Endometrial microvascular endothelial cells (primary cell): Measurements from ENCODE around the gene PEF1. TPM values are rescaled to one million over a fixed set of nuclear protein-coding genes. Genes with fewer than 3 reads are reported as not detected.

Experiments used
- in situ Hi-C: cut with HindIII; loops from 2 replicates; pipeline ENCODE4 v1.10.0; 2017; ENCODE audit warnings: low sequenced_read_pairs, low pct_unique_long_range_greater_than_20kb; ENCODE audit errors: inconsistent ontology term
- total RNA-seq: library from RNA; depleted of rRNA; stranded (reverse); fragments of >200 nt; gene quantifications from one replicate; pipeline ENCODE4 v1.2.3, GENCODE V29; 2015; ENCODE audit errors: inconsistent ontology term

Gene PEF1
- total RNA-seq, 1 donor from 2014 or later: 126 TPM

DNA sequence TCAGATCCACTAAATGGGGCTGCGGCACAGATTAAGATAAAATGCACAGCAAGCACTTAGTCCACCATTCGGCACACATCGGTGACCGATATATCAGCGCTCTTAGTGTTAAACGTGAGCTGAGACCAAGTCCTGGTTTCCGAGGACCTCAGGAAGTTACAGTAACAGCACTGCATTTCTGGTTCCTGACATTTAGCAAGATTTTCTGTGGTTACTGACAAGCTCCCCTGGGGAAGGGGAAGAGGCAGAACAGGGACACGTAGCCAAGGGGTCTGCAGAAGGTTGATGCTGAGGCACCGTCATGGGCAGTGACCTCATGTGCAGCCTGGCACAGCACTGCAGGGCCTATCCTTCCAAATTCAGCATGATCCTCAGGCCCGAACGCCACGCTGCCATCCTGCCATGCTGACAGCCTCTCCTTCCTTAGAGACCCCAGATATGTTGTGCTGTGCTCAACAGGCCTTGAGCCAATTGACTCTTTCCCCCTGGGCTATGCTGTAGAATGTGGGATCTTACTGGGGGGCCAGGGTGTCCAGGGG lies 13.4 kb upstream of the PEF1 start:
- in situ Hi-C loops: no loop called here

DNA sequence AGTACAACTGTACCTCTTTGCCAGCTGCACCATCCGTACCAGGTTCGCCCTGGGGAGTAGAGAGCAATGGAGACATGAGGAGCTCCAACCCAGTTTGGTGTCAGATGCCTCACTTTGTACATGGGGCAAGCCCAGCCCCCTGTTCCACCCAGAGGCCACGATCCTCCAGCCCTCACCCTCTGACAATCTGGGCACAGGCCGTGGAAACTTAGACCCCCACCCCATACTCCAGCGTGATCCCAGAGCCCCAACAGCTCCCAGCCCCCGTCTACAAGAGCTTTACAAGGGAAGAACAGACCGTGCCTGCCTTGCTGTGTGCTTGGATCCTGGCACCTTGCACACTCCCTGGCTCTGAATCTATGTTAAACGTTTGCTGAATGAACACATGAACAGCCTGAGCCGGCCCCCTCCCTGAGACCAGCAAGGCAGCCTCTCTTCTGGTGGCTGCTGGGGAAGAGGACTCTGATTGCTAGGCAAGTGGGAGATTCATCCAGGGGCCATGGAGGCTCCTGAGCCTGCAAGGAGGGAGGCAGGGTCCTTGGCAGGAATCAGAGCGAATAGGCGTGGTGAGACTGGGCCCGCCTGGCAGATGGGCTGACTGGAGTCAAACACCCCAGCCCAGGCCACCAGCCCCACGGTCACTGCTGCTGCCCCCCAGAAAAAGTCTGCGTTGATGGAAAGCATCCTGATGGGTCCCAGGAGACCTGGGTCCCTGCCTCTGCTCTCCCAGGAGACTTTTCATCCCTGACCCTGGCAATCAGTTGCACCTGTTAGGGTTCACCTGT lies 12.5 kb upstream of the PEF1 start:
- in situ Hi-C loops: no loop called here

DNA sequence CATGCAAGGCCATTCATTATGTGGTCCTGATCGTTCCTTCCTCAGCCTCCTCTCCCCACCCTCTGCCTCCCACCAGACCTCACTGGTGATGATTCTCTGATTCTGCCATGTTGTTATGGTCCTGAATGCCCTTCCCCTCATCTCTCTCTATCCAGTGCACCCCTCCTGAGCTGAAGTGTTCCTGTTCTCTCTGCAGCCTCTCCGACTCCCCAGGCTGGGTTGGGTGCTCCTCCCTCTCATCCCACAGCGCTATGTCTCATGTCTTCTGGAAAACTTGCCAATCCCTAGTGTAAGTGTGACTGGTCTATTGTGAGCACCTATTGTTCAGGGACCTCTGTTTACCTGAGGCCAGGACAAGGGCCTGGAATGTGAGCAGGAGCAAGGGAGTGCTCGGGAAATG lies 11.1 kb upstream of the PEF1 start:
- in situ Hi-C loops: no loop called here

DNA sequence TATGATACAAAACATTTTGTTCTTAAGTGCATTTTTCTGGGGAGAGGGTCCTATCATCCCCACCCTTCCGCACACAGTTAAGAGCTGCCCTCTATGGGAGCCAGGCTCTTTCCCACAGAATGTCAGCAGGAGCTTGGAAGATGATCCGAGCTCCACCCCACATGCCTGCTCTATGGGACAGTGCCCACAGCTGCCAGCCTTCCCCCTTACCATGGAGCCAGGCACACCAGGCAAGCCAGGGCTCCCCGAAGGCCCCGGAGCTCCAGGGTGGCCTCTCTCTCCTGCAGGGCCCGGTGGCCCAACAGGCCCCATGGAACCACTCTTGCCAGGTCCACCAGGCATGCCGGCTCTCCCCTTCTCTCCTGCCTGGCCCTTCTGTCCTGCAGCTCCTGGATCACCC lies 10.4 kb upstream of the PEF1 start:
- in situ Hi-C loops: no loop called here

DNA sequence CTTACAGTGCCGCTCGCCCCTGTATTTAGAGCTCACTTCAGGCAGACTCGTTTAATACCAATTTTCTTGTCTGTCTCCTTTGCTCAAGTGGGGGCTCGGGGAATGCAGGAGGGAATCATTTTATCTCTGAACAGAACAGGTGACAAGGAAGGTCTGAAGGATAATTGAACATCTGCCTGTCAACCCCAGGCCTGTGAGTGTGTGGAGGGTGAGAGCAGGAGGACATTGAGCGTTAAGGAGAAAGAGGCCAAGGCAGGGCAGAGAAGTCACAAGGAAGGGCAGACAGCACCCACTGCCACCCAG lies 9.7 kb upstream of the PEF1 start:
- in situ Hi-C loops: no loop called here

DNA sequence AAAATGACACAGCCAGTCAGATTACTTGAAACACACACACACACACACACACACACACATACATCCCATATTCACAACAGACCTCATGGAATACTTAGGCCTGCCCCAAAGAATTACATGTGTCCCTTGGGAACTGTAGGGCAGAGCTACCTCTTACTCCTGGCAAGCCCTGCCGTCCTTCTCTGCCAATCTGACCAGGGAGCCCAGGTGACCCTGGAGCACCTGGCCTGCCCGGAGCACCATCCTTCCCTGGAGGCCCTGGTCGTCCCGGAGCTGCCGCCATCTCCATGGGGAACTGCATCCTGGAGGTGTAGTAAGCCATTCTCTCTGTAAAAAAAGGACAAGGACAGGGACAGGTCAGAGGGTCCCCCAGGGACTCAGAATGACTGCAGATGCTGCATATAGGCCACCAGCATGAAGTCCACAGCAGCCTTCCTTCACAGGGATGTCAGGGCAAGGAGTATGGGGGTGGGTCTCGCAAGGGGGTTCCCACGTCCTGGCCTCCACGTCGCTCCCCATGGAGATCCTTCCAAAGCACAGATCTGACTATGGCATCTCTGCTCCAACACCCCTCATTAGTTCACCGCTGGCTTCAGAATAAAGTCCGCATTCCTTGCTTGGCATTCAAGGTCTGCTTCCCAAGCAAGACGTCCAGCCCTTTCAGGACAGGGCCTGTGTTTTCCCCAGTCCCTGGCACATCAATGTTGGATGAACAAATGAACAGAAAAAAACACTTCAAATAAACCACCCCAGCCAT lies 9.2 kb upstream of the PEF1 start:
- in situ Hi-C loops: no loop called here

DNA sequence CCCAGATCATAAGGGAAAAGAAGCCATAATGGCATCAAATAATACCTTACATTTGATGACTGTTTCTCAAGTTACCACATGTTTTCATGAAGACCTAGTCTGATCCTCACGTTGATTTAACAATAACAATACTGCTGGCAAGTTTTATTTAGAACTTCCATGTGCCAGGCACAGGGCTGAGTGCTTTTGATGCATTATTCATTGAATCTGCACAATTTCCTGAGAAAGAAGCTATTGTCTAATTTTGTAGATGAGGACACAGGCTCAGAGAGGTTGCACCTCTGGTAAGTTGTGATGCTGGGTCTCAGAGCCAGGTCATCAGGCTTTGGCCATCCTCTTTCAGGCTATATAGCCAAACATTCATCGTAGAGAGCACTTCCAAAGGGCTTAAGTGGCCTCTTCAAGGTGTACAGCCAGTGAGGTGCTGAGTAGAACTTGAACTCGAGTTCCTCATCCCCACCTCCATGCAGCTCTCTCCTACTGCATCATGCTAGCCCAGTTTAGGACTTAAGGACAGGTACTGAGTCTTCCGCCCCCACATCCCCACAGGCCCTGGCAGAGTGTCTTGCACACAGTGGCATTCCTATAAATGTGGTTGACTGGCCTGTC lies 8.3 kb upstream of the PEF1 start:
- in situ Hi-C loops: no loop called here

DNA sequence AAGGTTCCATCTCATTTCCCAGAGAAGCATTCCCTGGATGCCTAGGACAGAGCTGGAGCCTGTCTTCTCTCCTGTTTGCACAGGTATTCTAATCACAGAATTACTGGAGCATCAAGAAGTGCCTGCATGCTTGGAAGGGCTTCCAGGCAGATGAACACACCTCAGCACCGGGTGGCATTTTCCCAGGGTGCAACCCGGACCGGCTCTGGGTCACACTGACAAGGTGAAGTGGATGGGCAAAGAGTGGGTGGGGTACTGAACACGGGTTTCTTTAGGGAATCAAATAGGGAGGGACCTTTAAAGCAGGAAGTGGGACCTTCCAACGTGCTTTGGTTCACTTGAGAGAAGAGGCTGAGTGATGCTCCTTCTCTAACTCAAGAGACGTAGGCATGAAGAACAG lies 7.1 kb upstream of the PEF1 start:
- in situ Hi-C loops: no loop called here

DNA sequence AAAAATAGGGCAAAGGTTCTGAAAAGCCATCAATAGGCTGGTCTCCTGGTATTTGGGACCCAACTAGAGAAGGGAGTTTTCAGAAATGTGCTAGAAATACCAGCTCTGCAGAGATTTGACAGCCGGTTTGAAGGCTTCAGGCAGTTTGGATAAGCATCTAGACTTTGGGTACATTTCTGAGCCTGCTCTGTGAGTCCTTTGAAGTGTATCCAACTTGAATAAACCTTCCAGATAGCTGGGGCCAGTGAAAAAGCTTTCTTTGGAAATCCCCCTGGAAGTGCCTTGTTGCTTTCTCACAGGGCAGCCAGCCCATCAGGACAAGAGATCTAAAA lies 6.4 kb upstream of the PEF1 start:
- in situ Hi-C loops: no loop called here

DNA sequence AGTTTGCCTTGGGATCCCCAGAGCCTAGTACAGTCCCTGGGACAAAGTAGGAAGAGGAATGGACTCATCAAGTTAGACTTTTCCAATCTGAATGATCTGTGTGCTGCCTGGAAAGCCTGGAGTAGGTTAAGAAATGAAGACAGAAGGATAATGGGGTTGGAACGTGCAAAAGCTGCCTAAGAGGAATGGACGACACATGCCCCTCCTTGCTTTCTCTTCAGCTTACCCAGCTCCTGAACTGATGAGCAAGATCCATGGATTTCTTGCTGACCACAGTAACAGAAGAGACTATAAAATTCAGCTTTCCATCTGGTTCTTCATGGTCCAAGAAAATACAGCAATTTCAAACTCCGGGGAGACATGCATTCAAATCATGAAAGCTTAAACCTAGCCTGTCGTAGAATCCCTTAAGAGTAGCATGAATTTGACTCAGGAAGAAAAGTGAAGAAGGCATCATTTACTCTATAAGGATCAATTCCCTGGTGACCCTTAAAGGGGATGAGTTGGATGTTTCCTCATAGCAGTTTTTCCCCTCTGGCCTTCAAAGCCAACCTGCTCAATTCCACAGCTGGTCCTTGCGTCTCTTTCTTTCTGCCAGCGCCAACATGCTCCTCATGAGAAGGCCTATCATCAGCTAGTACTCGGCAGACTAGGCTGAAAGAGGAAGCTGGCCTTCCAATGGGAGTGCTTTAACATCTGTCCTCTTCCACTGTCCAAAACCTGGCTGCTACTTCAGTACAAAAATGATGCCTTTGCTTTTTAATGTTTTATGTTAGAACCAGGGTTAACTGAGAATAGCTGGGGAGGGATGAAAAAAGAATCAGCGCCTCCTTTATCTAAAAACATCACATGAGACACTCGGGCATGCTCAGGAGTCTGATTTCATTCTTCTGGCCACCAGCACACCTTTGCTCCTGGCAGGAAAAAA lies 5.7 kb upstream of the PEF1 start:
- in situ Hi-C loops: no loop called here

DNA sequence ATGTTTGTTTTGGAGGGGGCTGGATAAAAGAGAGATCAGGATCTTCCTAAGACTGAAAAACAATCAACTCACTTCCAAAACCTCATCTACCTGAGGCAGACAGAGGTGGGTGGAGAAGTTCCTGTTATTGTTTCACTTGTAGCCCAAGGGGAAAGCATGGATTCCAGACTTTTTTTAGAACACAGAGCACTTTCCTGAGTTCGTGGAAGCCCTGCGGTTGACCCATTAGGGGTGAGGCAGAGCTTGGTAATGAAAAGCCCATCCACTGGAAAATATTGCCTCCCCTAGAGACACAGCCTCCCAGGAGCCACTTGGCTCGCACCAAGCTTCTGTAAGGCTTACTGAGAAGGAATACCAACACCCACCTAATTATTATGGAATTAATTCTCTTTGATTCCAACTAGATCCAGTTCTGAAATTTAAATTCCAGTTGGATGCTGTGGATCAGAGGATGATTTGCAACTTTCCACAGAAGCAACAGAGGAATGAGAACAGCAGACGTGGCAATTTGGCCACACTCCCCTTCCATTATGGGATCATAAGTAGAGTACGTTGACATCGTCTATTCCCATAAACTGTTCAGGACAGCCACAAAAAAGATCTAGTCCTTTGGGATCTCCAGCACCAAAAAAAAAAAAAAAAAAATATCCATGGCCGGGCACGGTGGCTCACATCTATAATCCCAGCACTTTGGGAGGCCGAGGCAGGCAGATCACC lies 4.1 kb upstream of the PEF1 start:
- in situ Hi-C loops: no loop called here

DNA sequence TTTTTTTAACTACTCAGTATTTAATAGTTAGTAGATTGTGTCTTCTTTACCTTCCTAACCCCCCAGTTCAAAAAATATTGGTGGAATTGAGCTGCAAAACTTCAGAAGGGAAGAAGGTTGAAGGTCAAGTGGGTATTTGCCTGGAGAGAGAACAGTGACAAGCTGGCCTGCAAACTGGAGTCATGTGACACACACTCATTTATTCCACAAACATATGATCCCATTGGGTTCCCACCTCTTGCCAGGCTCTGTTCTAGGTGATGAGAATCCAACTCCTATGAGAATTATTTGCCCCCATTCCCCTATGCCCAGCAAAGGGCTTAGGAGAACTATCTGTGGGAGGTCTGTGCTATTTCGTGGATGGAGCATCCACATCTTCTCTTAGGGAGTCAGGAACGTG lies 3.5 kb upstream of the PEF1 start:
- in situ Hi-C loops: no loop called here

DNA sequence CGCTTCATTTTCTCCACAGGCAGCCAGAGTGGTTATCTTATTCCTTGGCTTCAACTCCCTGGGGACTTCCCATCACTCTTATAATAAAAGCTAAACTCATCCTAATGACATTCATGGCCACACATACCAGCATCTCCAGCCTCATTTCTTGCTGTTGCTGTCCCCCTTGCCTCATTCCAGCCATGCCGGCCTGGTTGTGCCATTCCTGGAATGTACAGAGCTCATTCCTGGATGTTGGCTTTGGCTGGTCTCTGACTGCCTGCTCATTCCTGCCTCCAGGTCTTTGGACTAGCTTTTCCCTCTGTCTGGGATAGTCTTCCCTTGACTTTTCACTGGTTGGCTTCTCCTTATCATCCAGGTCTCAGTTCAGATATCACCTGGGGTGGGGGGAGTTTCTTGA lies 2.4 kb upstream of the PEF1 start:
- in situ Hi-C loops: no loop called here

DNA sequence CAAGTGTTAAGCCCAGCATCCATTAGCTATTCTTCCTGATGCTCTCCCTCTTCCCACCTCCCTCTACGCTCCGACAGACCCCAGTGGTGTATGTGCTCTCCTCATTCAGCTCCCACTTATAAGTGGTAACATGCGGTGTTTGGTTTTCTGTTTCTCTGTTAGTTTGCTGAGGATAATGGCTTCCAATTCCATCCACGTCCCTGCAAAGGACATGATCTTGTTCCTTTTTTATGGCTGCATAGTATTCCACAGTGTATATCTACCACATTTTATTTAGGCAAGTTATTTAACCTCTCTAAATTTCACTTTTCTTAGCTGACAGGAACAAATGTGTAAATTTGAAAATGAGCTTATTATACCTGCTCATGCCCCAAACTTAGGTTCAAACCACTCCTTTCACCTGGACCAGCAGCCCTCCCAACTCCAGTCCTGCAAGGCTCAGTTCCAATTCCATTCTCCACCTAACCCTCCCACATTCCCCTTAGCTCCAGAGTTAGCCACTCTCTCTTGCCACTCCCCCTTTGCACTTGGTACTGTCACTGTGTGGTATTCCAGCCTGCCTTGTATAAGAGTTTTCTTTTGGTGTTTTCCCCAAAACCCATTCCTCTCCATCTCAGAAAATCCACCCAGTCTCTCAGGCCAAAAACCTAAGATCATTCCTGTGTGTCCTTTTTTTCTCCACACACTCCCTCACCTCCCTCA lies 1.7 kb upstream of the PEF1 start:
- in situ Hi-C loops: no loop called here

DNA sequence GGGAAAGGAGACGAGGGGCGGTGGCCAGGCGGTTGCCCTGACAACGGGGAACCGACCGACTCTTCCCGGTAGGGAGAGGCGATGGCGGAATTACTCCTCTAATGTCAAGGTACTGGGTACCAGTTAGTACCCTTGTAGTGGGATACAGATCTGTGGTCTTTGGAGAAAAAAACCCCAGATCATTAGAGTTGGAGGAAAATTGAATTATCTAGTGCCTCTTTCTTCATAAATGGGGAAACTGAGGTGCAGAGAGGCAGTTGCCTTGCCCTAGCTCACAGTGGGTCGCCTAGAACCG lies 545 bp upstream of the PEF1 start:
- in situ Hi-C loops: no loop called here

DNA sequence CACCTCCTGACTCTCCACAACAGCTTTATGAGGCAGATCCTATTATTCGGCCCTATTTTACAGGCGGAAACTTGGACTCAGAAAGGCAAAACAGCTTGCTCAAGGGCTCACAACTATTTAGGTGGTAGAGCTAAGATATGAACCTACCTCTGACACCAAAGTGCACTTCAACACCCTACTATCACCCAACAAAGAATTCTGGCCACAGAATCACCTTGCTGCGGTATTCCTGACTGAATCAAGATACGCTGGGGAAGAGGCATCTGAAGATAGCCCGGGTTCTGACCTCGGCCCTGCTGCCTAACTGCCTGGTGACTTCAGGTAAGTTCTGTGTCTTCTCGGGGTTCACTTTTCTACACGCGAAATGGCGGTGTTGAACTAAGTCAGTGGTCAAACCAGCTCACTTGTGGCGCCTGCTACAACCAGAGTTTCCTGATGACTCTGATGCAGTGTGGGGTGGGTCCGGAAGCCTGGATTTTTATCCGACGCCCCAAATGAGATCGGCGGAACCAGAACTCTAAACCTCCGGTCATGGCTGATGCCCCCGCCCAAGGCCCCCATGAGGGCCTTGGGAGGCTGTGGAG lies 608 bp downstream of the PEF1 start:
- in situ Hi-C loops: no loop called here

DNA sequence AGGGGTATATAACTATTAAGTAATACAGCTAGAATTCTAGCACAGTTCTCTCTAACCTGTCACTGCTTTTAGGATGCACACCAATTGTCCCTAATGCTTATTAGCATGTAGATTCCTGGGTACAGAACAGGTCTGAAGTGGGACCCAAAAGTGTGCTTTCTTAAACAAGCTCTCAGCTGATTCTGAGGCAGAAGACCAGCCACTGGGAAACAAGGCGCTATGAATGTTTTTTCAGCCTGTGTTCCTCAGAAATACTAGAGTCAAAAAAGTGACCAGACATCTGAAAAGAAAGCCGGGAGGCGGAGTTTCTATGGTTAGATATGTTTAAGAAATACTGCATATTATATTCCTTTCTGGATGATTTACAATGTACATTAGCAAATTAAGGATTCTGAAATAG lies 1.8 kb downstream of the PEF1 start:
- in situ Hi-C loops: no loop called here

DNA sequence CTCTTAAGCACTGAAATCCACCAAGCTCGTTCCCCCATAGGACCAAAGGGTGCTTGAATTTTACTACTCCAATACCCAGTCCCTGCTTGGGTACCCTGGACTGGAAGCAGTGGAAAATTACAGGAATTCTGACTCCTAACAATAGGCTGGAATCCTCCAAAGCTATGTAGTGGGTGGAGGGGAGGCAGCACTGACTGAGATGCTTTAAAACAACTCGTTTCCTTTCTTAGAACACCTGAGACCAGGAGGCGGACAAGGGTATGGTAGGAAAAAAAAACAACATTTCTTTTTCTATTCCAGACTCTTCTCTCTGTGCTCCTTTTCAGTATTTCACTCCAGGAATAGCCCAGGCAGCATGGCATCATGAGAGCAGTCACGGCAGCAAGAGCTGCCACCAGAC lies 2.3 kb downstream of the PEF1 start:
- in situ Hi-C loops: no loop called here
